Esophagus muscularis mucosa (tissue), 3 donors: ENCODE data around the gene RAMP1.

ENCODE experiments used
- CTCF ChIP-seq, 3 experiments: fragments of 200-600 bp in 2 of 3; fragments of 450-650 bp in 1 of 3; sonication (generic) in 2 of 3; IDR thresholded peaks; one replicate each; pipeline ENCODE4 v1.5.1; 2017 to 2019; ENCODE audit warnings: antibody characterized with exemption in 3 of 3, mild to moderate bottlenecking in 2 of 3, moderate library complexity in 1 of 3
- EP300 ChIP-seq: sonication (generic); formaldehyde crosslinking; IDR thresholded peaks from one replicate; pipeline ENCODE4 v1.6.1; 2017; ENCODE audit warnings: antibody characterized with exemption

- TF ChIP-seq EP300 (no peak), CTCF (IDR thresholded peaks at IDR 0.05) (no peak)
Measured at GRCh38 chr2:237911363-237912017, 52.1 kb downstream of the RAMP1 start.
